CD4-positive, alpha-beta T cell (primary cell): ENCODE data around the gene FGFRL1. TPM values are rescaled to one million over a fixed set of nuclear protein-coding genes. Genes with fewer than 3 reads are reported as not detected.

ENCODE experiments used
- ATAC-seq: fragments of 200-7000 bp; cut with Tn5 transposase; one replicate; pipeline ENCODE4 v1.10.0; 2022; ENCODE audit warnings: mild to moderate bottlenecking; ENCODE audit not compliant: poor library complexity
- CTCF ChIA-PET: fragments of 350-600 bp; sonication (Branson Sonifier 250); formaldehyde crosslinking; loops from one replicate; lab custom pipeline; 2021; ENCODE audit warnings: antibody characterized with exemption, inconsistent platforms; lab: Charles Lee
- POLR2A ChIA-PET: fragments of 350-600 bp; sonication (Branson Sonifier 250); formaldehyde crosslinking; loops from one replicate; lab custom pipeline; 2021; ENCODE audit warnings: antibody characterized with exemption, inconsistent platforms; lab: Charles Lee
- DNase-seq, 14 experiments: peaks; one replicate each; pipeline ENCODE4 v3.0.0-alpha.2; 2013 to 2020; ENCODE audit warnings: mixed read lengths in 2 of 14
- H3K27ac ChIP-seq, 2 donors: one replicate each; pipeline versions ENCODE4 v1.5.1 to v1.7.0; 2013; ENCODE audit warnings: low read length in 2 of 2, low read depth in 1 of 2, mild to moderate bottlenecking in 1 of 2
- H3K27me3 ChIP-seq, 2 experiments: 1 replicate in 1 of 2; 2 replicates in 1 of 2; pipeline versions ENCODE4 v1.6.1 to v1.7.0; 2013; ENCODE audit warnings: low read length in 2 of 2, control low read depth in 1 of 2, mild to moderate bottlenecking in 1 of 2, moderate library complexity in 1 of 2; ENCODE audit not compliant: insufficient read depth in 2 of 2, control insufficient read depth in 1 of 2
- H3K36me3 ChIP-seq: one replicate; pipeline ENCODE4 v1.6.1; 2013; ENCODE audit warnings: low read length, control low read depth; ENCODE audit not compliant: insufficient read depth
- H3K4me1 ChIP-seq: one replicate; pipeline ENCODE4 v1.6.1; 2013; ENCODE audit warnings: low read length, control low read depth; ENCODE audit not compliant: insufficient read depth
- H3K4me3 ChIP-seq: one replicate; pipeline ENCODE4 v1.5.1; 2013; ENCODE audit warnings: mild to moderate bottlenecking, low read length, moderate library complexity
- H3K9me3 ChIP-seq, 2 experiments: 1 replicate in 1 of 2; 2 replicates in 1 of 2; pipeline versions ENCODE4 v1.6.1 to v1.7.0; 2013; ENCODE audit warnings: low read length in 2 of 2, mild to moderate bottlenecking in 2 of 2, control low read depth in 1 of 2, moderate library complexity in 1 of 2; ENCODE audit not compliant: control insufficient read depth in 1 of 2, insufficient read depth in 1 of 2
- H3K27ac Mint-ChIP-seq: one replicate; pipeline ENCODE4 v1.8.0; 2020; ENCODE audit warnings: mixed read lengths
- H3K27me3 Mint-ChIP-seq: one replicate; pipeline ENCODE4 v1.8.0; 2021; ENCODE audit warnings: mixed read lengths
- H3K36me3 Mint-ChIP-seq: one replicate; pipeline ENCODE4 v1.8.0; 2021; ENCODE audit warnings: low read depth, mixed read lengths
- H3K4me1 Mint-ChIP-seq: one replicate; pipeline ENCODE4 v1.8.0; 2021; ENCODE audit warnings: low read depth, mixed read lengths
- H3K4me3 Mint-ChIP-seq: one replicate; pipeline ENCODE4 v1.8.0; 2020; ENCODE audit warnings: mild to moderate bottlenecking, mixed read lengths
- H3K9me3 Mint-ChIP-seq: one replicate; pipeline ENCODE4 v1.8.0; 2020; ENCODE audit warnings: mixed read lengths
- intact Hi-C, 2 experiments: fragments of 100-400 bp; cut with DNase I in 1 of 2; cut with micrococcal nuclease in 1 of 2; formaldehyde crosslinking; loops; one replicate each; pipeline versions ENCODE4 v1.15.1 to v1.9.0; 2023 to 2025; cut with DNase I, micrococcal nuclease
- total RNA-seq, 174 experiments: library from RNA in 2 of 174; stranded (reverse) in 2 of 174; gene quantifications; one replicate each; pipeline ENCODE4 v1.2.3 and lab custom pipeline; 2021 to 2026
- TF ChIP-seq, protein P1 (sequence below): fragments of 200-600 bp; IDR thresholded peaks from one replicate; pipeline ENCODE4 v1.8.0; 2022; ENCODE audit warnings: antibody characterized with exemption, mild to moderate bottlenecking

FGFRL1 gene
- total RNA-seq, 2 experiments from 2014 or later = 21.8 to 25.0 TPM

DNA sequence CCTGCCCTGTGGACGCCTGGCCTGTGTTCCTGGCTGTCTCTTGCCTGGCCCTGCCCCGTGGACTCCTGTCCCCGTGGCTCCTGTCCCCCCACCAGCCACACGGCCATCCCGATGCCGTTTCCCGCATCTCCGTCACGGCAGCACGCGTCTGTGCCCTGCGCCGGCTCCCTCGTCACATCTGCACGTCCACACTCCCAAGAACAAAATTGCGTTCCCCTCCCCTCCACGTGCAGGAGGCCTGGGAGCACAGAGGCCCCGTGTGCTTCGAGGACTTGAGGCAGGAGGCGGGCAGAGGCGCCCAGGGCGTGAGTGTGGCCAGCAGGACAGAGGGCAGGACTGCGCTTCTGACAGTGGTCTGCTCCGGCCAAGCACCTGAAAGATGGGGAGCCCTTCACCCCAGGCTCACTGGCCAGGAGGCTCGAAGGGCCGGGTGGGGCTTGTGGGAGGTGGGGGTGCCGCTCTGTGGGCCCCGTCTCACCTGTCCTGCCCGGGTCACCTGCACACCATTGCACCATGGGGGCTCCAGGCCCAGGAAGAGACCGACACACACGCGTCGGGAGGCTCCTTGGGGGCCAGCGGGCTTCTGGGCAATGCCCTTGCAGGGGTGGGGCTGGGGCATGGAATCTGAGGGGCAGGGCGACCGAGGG is 17.3 kb downstream of the FGFRL1 start:
- ChIA-PET CTCF (no interaction called here), POLR2A (no interaction called here)
- no peak overlapping the region for H3K27ac Mint-ChIP-seq
- TF ChIP-seq, protein P1, sequence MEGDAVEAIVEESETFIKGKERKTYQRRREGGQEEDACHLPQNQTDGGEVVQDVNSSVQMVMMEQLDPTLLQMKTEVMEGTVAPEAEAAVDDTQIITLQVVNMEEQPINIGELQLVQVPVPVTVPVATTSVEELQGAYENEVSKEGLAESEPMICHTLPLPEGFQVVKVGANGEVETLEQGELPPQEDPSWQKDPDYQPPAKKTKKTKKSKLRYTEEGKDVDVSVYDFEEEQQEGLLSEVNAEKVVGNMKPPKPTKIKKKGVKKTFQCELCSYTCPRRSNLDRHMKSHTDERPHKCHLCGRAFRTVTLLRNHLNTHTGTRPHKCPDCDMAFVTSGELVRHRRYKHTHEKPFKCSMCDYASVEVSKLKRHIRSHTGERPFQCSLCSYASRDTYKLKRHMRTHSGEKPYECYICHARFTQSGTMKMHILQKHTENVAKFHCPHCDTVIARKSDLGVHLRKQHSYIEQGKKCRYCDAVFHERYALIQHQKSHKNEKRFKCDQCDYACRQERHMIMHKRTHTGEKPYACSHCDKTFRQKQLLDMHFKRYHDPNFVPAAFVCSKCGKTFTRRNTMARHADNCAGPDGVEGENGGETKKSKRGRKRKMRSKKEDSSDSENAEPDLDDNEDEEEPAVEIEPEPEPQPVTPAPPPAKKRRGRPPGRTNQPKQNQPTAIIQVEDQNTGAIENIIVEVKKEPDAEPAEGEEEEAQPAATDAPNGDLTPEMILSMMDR = no peak
- Histone ChIP-seq H3K27me3 (peaks cover 4% of the 10 kb centered on the region in 2 experiments), H3K4me3 (no peak overlapping the region), H3K9me3 (peaks cover 0 to 14% of the 10 kb centered on the region in 2 experiments), H3K27ac (no peak overlapping the region), H3K4me1 (peaks cover 8% of the 10 kb centered on the region), H3K36me3 (peaks cover 4% of the 10 kb centered on the region)
- DNase-seq (no peak), ATAC-seq (no peak)
- no peaks in the 10 kb centered on the region for H3K27me3 Mint-ChIP-seq
- H3K36me3 Mint-ChIP-seq = peaks cover 10% of the 10 kb centered on the region
- no peak overlapping the region for H3K4me3 Mint-ChIP-seq
- peaks cover 12% of the 10 kb centered on the region for H3K4me1 Mint-ChIP-seq
- intact Hi-C loops = no loop called here
- H3K9me3 Mint-ChIP-seq = no peaks in the 10 kb centered on the region

DNA sequence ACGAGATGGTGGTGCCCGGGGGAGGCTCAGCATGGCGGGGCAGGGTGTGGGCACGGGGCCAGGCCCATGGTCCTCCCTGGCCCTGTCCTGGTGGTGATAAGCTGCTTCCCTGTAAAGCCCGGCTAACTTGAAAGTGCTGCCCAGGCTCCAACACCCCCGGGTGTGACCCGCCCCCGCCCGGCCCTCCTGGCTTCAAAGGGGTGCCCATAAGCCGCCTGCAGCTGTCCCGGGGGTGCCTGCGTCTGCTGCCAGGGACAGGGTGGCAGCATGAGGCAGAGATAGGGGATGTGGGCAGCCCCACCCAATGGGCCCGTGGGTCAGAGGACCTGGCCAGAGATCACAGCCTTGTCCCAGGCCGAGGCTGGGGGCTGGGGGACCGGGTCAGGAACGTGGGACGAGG is 18.1 kb downstream of the FGFRL1 start:
- Histone ChIP-seq H3K9me3 (peaks cover 0 to 14% of the 10 kb centered on the region in 2 experiments), H3K36me3 (peaks cover 4% of the 10 kb centered on the region), H3K27ac (no peak overlapping the region), H3K4me3 (no peak overlapping the region), H3K27me3 (peaks cover 4 to 6% of the 10 kb centered on the region in 2 experiments), H3K4me1 (peaks cover 8% of the 10 kb centered on the region)
- H3K4me3 Mint-ChIP-seq = no peak overlapping the region
- DNase-seq = no peak
- CTCF ChIA-PET = no interaction called here
- POLR2A ChIA-PET = no interaction called here
- intact Hi-C loops = no loop called here
- TF ChIP-seq, protein P1 = no peak
- H3K9me3 Mint-ChIP-seq = no peaks in the 10 kb centered on the region
- no peaks in the 10 kb centered on the region for H3K27me3 Mint-ChIP-seq
- ATAC-seq = no peak
- H3K36me3 Mint-ChIP-seq = peaks cover 10% of the 10 kb centered on the region
- no peak overlapping the region for H3K27ac Mint-ChIP-seq
- peaks cover 12% of the 10 kb centered on the region for H3K4me1 Mint-ChIP-seq

DNA sequence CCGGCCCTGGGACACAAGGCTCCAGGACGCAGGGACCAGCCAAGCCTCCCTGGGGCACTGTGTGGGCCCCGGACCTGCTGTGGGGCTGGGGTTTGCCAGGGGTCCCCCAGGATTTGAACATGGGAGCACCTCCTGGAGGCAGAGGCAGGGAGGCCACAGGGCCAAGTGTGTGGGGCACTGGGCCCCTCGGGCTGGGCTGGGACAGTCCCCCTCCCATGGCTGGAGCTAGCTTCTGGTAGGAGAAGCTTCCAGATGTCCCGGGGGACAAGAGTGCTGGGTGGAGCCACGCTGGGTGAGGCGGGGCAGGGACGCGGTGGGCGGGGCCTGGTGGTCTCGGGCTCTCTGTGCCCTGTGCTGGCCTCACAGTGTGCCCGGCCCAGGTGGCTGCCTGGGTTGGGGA is 18.6 kb downstream of the FGFRL1 start:
- no peak for ATAC-seq
- DNase-seq = no peak
- no peak overlapping the region for H3K4me3 ChIP-seq
- Mint-ChIP-seq H3K4me3 (no peak overlapping the region), H3K36me3 (peaks cover 10% of the 10 kb centered on the region), H3K27ac (no peak overlapping the region), H3K9me3 (no peaks in the 10 kb centered on the region), H3K4me1 (peaks cover 12% of the 10 kb centered on the region), H3K27me3 (no peaks in the 10 kb centered on the region)
- peaks cover 8% of the 10 kb centered on the region for H3K4me1 ChIP-seq
- H3K9me3 ChIP-seq = peaks cover 0 to 14% of the 10 kb centered on the region in 2 experiments
- TF ChIP-seq, protein P1 = no peak
- H3K27ac ChIP-seq = no peak overlapping the region
- intact Hi-C loops = no loop called here
- POLR2A ChIA-PET = no interaction called here
- CTCF ChIA-PET = no interaction called here
- H3K27me3 ChIP-seq = peaks cover 4 to 6% of the 10 kb centered on the region in 2 experiments
- peaks cover 4% of the 10 kb centered on the region for H3K36me3 ChIP-seq
